Muscle of leg (tissue), 11 donors: ENCODE measurements around the gene CAD. TPM values are rescaled to one million over a fixed set of nuclear protein-coding genes. Genes with fewer than 3 reads are reported as not detected.

Experiments
- DNase-seq: peaks from one replicate; pipeline ENCODE4 v3.0.0; 2013
- H3K27ac ChIP-seq: one replicate; pipeline ENCODE4 v1.5.1; 2013; ENCODE audit warnings: mild to moderate bottlenecking, low read length, control low read depth
- H3K27me3 ChIP-seq: one replicate; pipeline ENCODE4 v1.6.1; 2013; ENCODE audit warnings: low read length; ENCODE audit not compliant: control insufficient read depth, insufficient read depth
- H3K36me3 ChIP-seq: one replicate; pipeline ENCODE4 v1.6.1; 2013; ENCODE audit warnings: low read length; ENCODE audit not compliant: control insufficient read depth, insufficient read depth
- H3K4me1 ChIP-seq: one replicate; pipeline ENCODE4 v1.6.1; 2013; ENCODE audit warnings: low read length; ENCODE audit not compliant: control insufficient read depth, insufficient read depth
- H3K4me3 ChIP-seq: one replicate; pipeline ENCODE4 v1.5.1; 2013; ENCODE audit warnings: low read length, control low read depth
- H3K9me3 ChIP-seq: replicated peaks from 2 replicates; pipeline ENCODE4 v1.6.1; 2013; ENCODE audit warnings: low read depth, low read length; ENCODE audit not compliant: control insufficient read depth
- WGBS: methylation state at CpG from one replicate; pipeline ENCODE4 v1.1.5; 2013; ENCODE audit warnings: missing lambda C conversion rate; ENCODE audit not compliant: insufficient coverage; 5-methylcytosine and 5-hydroxymethylcytosine counted together
- polyA plus RNA-seq, 8 donors: library from polyadenylated mRNA; unstranded; fragments of 120-200 nt; gene quantifications; one replicate each; pipeline versions ENCODE4 v1.2.1 to v1.2.3, GENCODE V29; 2013; ENCODE audit warnings: inconsistent platforms in 1 of 8, low replicate concordance in 1 of 8; ENCODE audit not compliant: insufficient read length in 8 of 8, insufficient read depth in 1 of 8
- total RNA-seq: library from RNA; stranded (reverse); fragments of 120-200 nt; gene quantifications from one replicate; pipeline ENCODE4 v1.2.4, GENCODE V29; 2013

Gene CAD
- total and polyA plus RNA-seq, 9 donors, result 16.9 to 40.7 (median 32.5) TPM

- Histone ChIP-seq H3K4me1 (peaks cover 2% of the 10 kb centered on the region), H3K9me3 (no peaks in the 10 kb centered on the region), H3K36me3 (no peaks in the 10 kb centered on the region), H3K27ac (no peak overlapping the region), H3K4me3 (no peak overlapping the region), H3K27me3 (peaks cover 16% of the 10 kb centered on the region)
- no peak for DNase-seq
- 18% methylated on average over 4 of the region's 6 CpGs for WGBS
These were observed 74.7 kb downstream of the CAD start for GRCh38 chr2:27291865-27292264.

Other genes starting within 250 kb of the CAD start
- 7.8 TPM for gene MAPRE3, start 246.7 kb upstream of the CAD start, total RNA-seq
- 10 to 100 TPM; 21.8 to 45.7 (median 28.4) TPM for gene MAPRE3, start 246.7 kb upstream of the CAD start, polyA plus RNA-seq
- 31.3 TPM for gene TMEM214, start 184.4 kb upstream of the CAD start, total RNA-seq
- 10 to 100 TPM; 60.9 to 78.4 (median 69.2) TPM for gene TMEM214, start 184.4 kb upstream of the CAD start, polyA plus RNA-seq
- 12.4 TPM for gene AGBL5, start 165.7 kb upstream of the CAD start, total RNA-seq
- gene AGBL5, start 165.7 kb upstream of the CAD start, polyA plus RNA-seq, result 10 to 100 TPM; 16.8 to 22.6 (median 20.5) TPM
- 376 TPM for gene OST4, start 145.7 kb upstream of the CAD start, total RNA-seq
- 100 to 1,000 TPM; 216 to 304 (median 252) TPM for gene OST4, start 145.7 kb upstream of the CAD start, polyA plus RNA-seq
- gene EMILIN1, start 138.8 kb upstream of the CAD start, total RNA-seq, result 76.9 TPM
- gene EMILIN1, start 138.8 kb upstream of the CAD start, polyA plus RNA-seq, result 100 to 1,000 TPM in 6 of 8 donors, 10 to 100 TPM in 2; 66.4 to 146 (median 113) TPM
- gene KHK, start 130.6 kb upstream of the CAD start, total RNA-seq, result 1.5 TPM
- 10 to 100 TPM in 1 of 8 donors, 1 to 10 TPM in 7; 1.8 to 11.4 (median 2.3) TPM for gene KHK, start 130.6 kb upstream of the CAD start, polyA plus RNA-seq
- 6.7 TPM for gene CGREF1, start 98.2 kb upstream of the CAD start, total RNA-seq
- 1 to 10 TPM in 7 of 8 donors, under 1 TPM in 1; 0.76 to 6.2 (median 1.9) TPM for gene CGREF1, start 98.2 kb upstream of the CAD start, polyA plus RNA-seq
- gene ABHD1, start 93.6 kb upstream of the CAD start, total RNA-seq, result 0.09 TPM
- under 1 TPM; 0.04 to 0.45 (median 0.25) TPM for gene ABHD1, start 93.6 kb upstream of the CAD start, polyA plus RNA-seq
- 26.9 TPM for gene PREB, start 82.7 kb upstream of the CAD start, total RNA-seq
- gene PREB, start 82.7 kb upstream of the CAD start, polyA plus RNA-seq, result 10 to 100 TPM; 30.6 to 38.9 (median 36.2) TPM
- gene PRR30, start 78.0 kb upstream of the CAD start, total RNA-seq, result not detected
- gene PRR30, start 78.0 kb upstream of the CAD start, polyA plus RNA-seq, result not detected
- 0.35 TPM for gene TCF23, start 68.4 kb upstream of the CAD start, total RNA-seq
- gene TCF23, start 68.4 kb upstream of the CAD start, polyA plus RNA-seq, result under 1 TPM; 0.09 to 0.39 (median 0.29) TPM
- gene ATRAID, start 5.3 kb upstream of the CAD start, total RNA-seq, result 121 TPM
- gene ATRAID, start 5.3 kb upstream of the CAD start, polyA plus RNA-seq, result 100 to 1,000 TPM in 1 of 8 donors, 10 to 100 TPM in 7; 84.5 to 114 (median 93.0) TPM
- gene SLC5A6, start 5.1 kb upstream of the CAD start, total RNA-seq, result 11.4 TPM
- 10 to 100 TPM; 16.8 to 25.5 (median 19.8) TPM for gene SLC5A6, start 5.1 kb upstream of the CAD start, polyA plus RNA-seq
- 0.18 TPM for gene SLC30A3, start 45.7 kb downstream of the CAD start, total RNA-seq
- under 1 TPM; 0.22 to 0.99 (median 0.69) TPM for gene SLC30A3, start 45.7 kb downstream of the CAD start, polyA plus RNA-seq
- not detected for gene DNAJC5G, start 58.1 kb downstream of the CAD start, total RNA-seq
- under 1 TPM in 3 of 8 donors, not detected in 5; 0.19 to 0.23 (median 0.19) TPM for gene DNAJC5G, start 58.1 kb downstream of the CAD start, polyA plus RNA-seq
- gene TRIM54, start 65.1 kb downstream of the CAD start, total RNA-seq, result 56.0 TPM
- gene TRIM54, start 65.1 kb downstream of the CAD start, polyA plus RNA-seq, result 100 to 1,000 TPM in 2 of 8 donors, 10 to 100 TPM in 6; 45.5 to 106 (median 78.4) TPM
- 1.1 TPM for gene UCN, start 91.1 kb downstream of the CAD start, total RNA-seq
- gene UCN, start 91.1 kb downstream of the CAD start, polyA plus RNA-seq, result 1 to 10 TPM in 6 of 8 donors, under 1 TPM in 2; 0.76 to 2.4 (median 1.4) TPM
- gene MPV17, start 105.7 kb downstream of the CAD start, total RNA-seq, result 45.7 TPM
- 10 to 100 TPM; 39.0 to 58.3 (median 46.7) TPM for gene MPV17, start 105.7 kb downstream of the CAD start, polyA plus RNA-seq
- gene GTF3C2, start 139.4 kb downstream of the CAD start, total RNA-seq, result 22.3 TPM
- 10 to 100 TPM; 28.7 to 38.7 (median 31.6) TPM for gene GTF3C2, start 139.4 kb downstream of the CAD start, polyA plus RNA-seq
- gene EIF2B4, start 153.0 kb downstream of the CAD start, total RNA-seq, result 22.5 TPM
- gene EIF2B4, start 153.0 kb downstream of the CAD start, polyA plus RNA-seq, result 10 to 100 TPM; 28.4 to 37.7 (median 32.9) TPM
- gene SNX17, start 153.2 kb downstream of the CAD start, total RNA-seq, result 71.2 TPM
- 10 to 100 TPM; 71.6 to 87.1 (median 80.7) TPM for gene SNX17, start 153.2 kb downstream of the CAD start, polyA plus RNA-seq
- 7.3 TPM for gene ZNF513, start 163.4 kb downstream of the CAD start, total RNA-seq
- gene ZNF513, start 163.4 kb downstream of the CAD start, polyA plus RNA-seq, result 10 to 100 TPM; 11.5 to 19.0 (median 14.0) TPM
- 39.0 TPM for gene PPM1G, start 192.2 kb downstream of the CAD start, total RNA-seq
- gene PPM1G, start 192.2 kb downstream of the CAD start, polyA plus RNA-seq, result 10 to 100 TPM; 54.9 to 70.1 (median 60.7) TPM
- gene NRBP1, start 211.3 kb downstream of the CAD start, total RNA-seq, result 65.9 TPM
- 100 to 1,000 TPM; 109 to 135 (median 116) TPM for gene NRBP1, start 211.3 kb downstream of the CAD start, polyA plus RNA-seq
- gene KRTCAP3, start 225.0 kb downstream of the CAD start, total RNA-seq, result 0.53 TPM
- 1 to 10 TPM in 7 of 8 donors, under 1 TPM in 1; 1.00 to 4.3 (median 2.4) TPM for gene KRTCAP3, start 225.0 kb downstream of the CAD start, polyA plus RNA-seq